Measurements from ENCODE around the gene PSG11.

Gene PSG11

GRCh38 chr19:42961119-42961518 is 65.2 kb downstream of the PSG11 start:
- DNase-seq (ENCODE audit: low read depth): no peak
- TF ChIP-seq, protein P1, sequence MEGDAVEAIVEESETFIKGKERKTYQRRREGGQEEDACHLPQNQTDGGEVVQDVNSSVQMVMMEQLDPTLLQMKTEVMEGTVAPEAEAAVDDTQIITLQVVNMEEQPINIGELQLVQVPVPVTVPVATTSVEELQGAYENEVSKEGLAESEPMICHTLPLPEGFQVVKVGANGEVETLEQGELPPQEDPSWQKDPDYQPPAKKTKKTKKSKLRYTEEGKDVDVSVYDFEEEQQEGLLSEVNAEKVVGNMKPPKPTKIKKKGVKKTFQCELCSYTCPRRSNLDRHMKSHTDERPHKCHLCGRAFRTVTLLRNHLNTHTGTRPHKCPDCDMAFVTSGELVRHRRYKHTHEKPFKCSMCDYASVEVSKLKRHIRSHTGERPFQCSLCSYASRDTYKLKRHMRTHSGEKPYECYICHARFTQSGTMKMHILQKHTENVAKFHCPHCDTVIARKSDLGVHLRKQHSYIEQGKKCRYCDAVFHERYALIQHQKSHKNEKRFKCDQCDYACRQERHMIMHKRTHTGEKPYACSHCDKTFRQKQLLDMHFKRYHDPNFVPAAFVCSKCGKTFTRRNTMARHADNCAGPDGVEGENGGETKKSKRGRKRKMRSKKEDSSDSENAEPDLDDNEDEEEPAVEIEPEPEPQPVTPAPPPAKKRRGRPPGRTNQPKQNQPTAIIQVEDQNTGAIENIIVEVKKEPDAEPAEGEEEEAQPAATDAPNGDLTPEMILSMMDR (IDR thresholded peaks at IDR 0.05; ENCODE audit: insufficient read depth, low read depth, low read length, missing control alignments): no peak
- H3K4me3 ChIP-seq (ENCODE audit: low read depth, low read length): no peak overlapping the region
